ENCODE measurements around the gene GPR32.

- TF ChIP-seq, protein P1, sequence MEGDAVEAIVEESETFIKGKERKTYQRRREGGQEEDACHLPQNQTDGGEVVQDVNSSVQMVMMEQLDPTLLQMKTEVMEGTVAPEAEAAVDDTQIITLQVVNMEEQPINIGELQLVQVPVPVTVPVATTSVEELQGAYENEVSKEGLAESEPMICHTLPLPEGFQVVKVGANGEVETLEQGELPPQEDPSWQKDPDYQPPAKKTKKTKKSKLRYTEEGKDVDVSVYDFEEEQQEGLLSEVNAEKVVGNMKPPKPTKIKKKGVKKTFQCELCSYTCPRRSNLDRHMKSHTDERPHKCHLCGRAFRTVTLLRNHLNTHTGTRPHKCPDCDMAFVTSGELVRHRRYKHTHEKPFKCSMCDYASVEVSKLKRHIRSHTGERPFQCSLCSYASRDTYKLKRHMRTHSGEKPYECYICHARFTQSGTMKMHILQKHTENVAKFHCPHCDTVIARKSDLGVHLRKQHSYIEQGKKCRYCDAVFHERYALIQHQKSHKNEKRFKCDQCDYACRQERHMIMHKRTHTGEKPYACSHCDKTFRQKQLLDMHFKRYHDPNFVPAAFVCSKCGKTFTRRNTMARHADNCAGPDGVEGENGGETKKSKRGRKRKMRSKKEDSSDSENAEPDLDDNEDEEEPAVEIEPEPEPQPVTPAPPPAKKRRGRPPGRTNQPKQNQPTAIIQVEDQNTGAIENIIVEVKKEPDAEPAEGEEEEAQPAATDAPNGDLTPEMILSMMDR (IDR thresholded peaks at IDR 0.05 in 8 of 11, conservative IDR thresholded peaks at IDR 0.05 in 3 of 11): no peak
- TF ChIP-seq POLR2A (IDR thresholded peaks at IDR 0.05): no peak
Measured at GRCh38 chr19:50797429-50797780, 27.1 kb downstream of the GPR32 start.

Measured in spleen (tissue), 7 donors.